PFSK-1 (cell line): ENCODE results near the gene OIT3.

ENCODE experiments used
- POLR2AphosphoS5 ChIP-seq: IDR thresholded peaks from 2 replicates; pipeline ENCODE4 v1.6.1; 2012; ENCODE audit warnings: low read depth, mild to moderate bottlenecking, control low read depth, low read length, moderate library complexity
- TAF1 ChIP-seq: IDR thresholded peaks from 2 replicates; pipeline ENCODE4 v1.6.1; 2012; ENCODE audit warnings: low read length, control low read depth, borderline replicate concordance; ENCODE audit not compliant: insufficient read depth

DNA sequence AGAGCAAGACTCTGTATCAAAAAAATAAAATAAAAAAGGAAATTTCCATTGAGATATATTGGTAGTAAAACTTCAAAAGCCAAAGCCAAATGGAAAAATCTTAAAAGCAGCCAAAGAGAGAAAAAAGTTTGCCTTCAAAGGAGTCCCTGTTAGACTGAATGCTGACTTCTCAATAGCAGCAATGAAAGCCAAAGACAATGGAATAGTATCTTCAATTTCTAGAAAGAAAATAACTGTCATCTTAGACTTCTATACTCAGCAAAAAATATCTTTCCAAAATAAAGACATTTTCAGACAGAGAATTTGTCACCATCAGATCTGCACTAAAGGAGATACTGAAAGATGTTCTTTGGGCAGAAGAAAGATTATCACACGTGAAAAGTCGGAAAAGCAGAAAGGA lies 14.3 kb upstream of the OIT3 start:
- TF ChIP-seq POLR2AphosphoS5 (no peak), TAF1 (no peak)
